Measurements from ENCODE around the gene TCF25.

Gene TCF25

GRCh38 chr16:89880477-89881367, 7.3 kb downstream of the TCF25 start:
- Histone ChIP-seq H3K4me1 (peaks cover 0 to 4% (median 2%) of the 10 kb centered on the region in 4 donors), H3K36me3 (peaks cover 30 to 75% (median 64%) of the 10 kb centered on the region in 3 donors), H3K9me3 (no peaks in the 10 kb centered on the region), H3K4me3 (no peak overlapping the region), H3K27ac (no peak overlapping the region), H3K27me3 (no peaks in the 10 kb centered on the region)
- TF ChIP-seq CTCF (IDR thresholded peaks at IDR 0.05), result no peak
- intact Hi-C loops (cut with DNase I; ENCODE audit: low total_unique reads), result no loop called here
- DNase-seq, result no peak

- H3K27me3 ChIP-seq, result no peaks in the 10 kb centered on the region
- no peak for TF ChIP-seq CTCF (IDR thresholded peaks at IDR 0.05)
- DNase-seq, result no peak
- no peak overlapping the region for H3K27ac ChIP-seq
- no peaks in the 10 kb centered on the region for H3K4me1 ChIP-seq
- intact Hi-C loops (cut with DNase I; ENCODE audit: low total_unique reads), result no loop called here
- no peak overlapping the region for H3K4me3 ChIP-seq
- H3K36me3 ChIP-seq, result peaks cover 36 to 81% (median 70%) of the 10 kb centered on the region in 3 donors
- H3K9me3 ChIP-seq, result no peaks in the 10 kb centered on the region
These were observed 8.0 kb downstream of the TCF25 start for GRCh38 chr16:89881368-89881730.

DNA sequence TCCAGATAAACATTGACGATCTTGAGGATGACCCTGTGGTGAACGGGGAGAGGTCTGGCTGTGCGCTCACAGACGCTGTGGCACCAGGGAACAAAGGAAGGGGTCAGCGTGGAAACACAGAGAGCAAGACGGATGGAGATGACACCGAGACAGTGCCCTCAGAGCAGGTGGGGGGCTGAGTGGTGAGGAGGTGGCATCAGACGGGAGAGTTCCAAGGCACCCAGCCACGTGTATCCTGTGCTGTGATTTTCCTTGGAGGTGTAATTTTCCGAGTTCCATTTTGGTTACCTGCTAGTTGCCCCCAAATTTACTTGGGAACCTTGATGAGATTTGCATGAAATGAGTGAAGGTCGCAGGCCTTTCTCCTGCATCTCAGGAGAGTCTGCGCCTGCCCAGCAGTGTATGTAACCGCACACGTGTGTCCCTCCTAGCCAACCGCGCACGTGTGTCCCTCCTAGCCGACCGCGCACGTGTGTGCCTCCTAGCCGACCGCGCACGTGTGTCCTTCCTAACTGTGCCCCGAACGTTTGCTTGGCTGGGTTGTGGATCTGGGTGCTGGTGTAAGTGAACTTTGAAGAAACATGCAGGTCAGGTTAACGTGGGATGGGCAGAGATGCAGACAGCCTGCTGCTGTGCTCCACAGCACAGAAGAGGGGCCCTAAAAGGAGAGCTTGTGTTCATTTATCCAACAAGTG, 10.1 kb downstream of the TCF25 start:
- no peaks in the 10 kb centered on the region for H3K9me3 ChIP-seq
- H3K27ac ChIP-seq, result no peak overlapping the region
- H3K27me3 ChIP-seq, result no peaks in the 10 kb centered on the region
- DNase-seq, result no peak
- intact Hi-C loops (cut with DNase I; ENCODE audit: low total_unique reads), result no loop called here
- TF ChIP-seq CTCF (IDR thresholded peaks at IDR 0.05), result no peak
- H3K36me3 ChIP-seq, result peaks cover 57 to 96% (median 89%) of the 10 kb centered on the region in 3 donors
- H3K4me1 ChIP-seq, result no peaks in the 10 kb centered on the region
- no peak overlapping the region for H3K4me3 ChIP-seq

- intact Hi-C loops (cut with DNase I; ENCODE audit: low total_unique reads), result no loop called here
- no peak for TF ChIP-seq CTCF (IDR thresholded peaks at IDR 0.05)
- Histone ChIP-seq H3K4me3 (no peak overlapping the region), H3K9me3 (no peaks in the 10 kb centered on the region), H3K4me1 (no peaks in the 10 kb centered on the region), H3K27ac (no peak overlapping the region), H3K27me3 (no peaks in the 10 kb centered on the region), H3K36me3 (peaks cover 56 to 96% (median 87%) of the 10 kb centered on the region in 3 donors)
- no peak for DNase-seq
These were observed 10.6 kb downstream of the TCF25 start for GRCh38 chr16:89884041-89884421.

GRCh38 chr16:89887243-89887642, 13.9 kb downstream of the TCF25 start:
- intact Hi-C loops (cut with DNase I; ENCODE audit: low total_unique reads), result no loop called here
- no peak for DNase-seq
- Histone ChIP-seq H3K4me3 (no peak overlapping the region), H3K9me3 (no peaks in the 10 kb centered on the region), H3K27ac (no peak overlapping the region), H3K36me3 (peaks cover 80 to 99% (median 91%) of the 10 kb centered on the region in 3 donors), H3K4me1 (no peaks in the 10 kb centered on the region), H3K27me3 (no peaks in the 10 kb centered on the region)
- no peak for TF ChIP-seq CTCF (IDR thresholded peaks at IDR 0.05)

All from tibial artery (tissue), 4 donors.